Lower leg skin (tissue), 4 donors: ENCODE measurements around the gene GOLGA6C. TPM values are rescaled to one million over a fixed set of nuclear protein-coding genes. Genes with fewer than 3 reads are reported as not detected.

Source experiments
- DNase-seq, 2 donors: peaks; one replicate each; pipeline ENCODE4 v3.0.0-alpha.2; 2019; ENCODE audit warnings: low spot score in 2 of 2
- H3K4me3 ChIP-seq: fragments of 200-600 bp; sonication (generic); 2 replicates; pipeline ENCODE4 v1.5.1; 2017; ENCODE audit warnings: mild to moderate bottlenecking, low read depth; ENCODE audit not compliant: poor library complexity, severe bottlenecking
- CTCF ChIP-seq, 3 donors: fragments of 450-650 bp; IDR thresholded peaks; one replicate each; pipeline ENCODE4 v1.5.1; 2016; ENCODE audit warnings: antibody characterized with exemption in 3 of 3, mild to moderate bottlenecking in 3 of 3, moderate library complexity in 2 of 3
- POLR2A ChIP-seq, 2 donors: fragments of 450-650 bp; IDR thresholded peaks; one replicate each; pipeline ENCODE4 v1.6.1; 2016 to 2017; ENCODE audit warnings: antibody characterized with exemption in 2 of 2, mild to moderate bottlenecking in 1 of 2, moderate library complexity in 1 of 2
- WGBS, 2 donors: methylation state at CpG; one replicate each; pipeline ENCODE4 v1.1.5; 2018; 5-methylcytosine and 5-hydroxymethylcytosine counted together
- intact Hi-C: fragments of 100-400 bp; cut with DNase I; formaldehyde crosslinking; loops from one replicate; pipeline ENCODE4 v1.15.0; 2023; ENCODE audit warnings: low total_unique reads
- total RNA-seq, 4 donors: library from RNA; depleted of rRNA; stranded (reverse); fragments of >200 nt; gene quantifications; one replicate each; pipeline ENCODE4 v1.1.0, GENCODE V29; 2016

The GOLGA6C gene
- total RNA-seq, 4 donors from 2014 or later = 0.69 TPM; not detected in 2

DNA sequence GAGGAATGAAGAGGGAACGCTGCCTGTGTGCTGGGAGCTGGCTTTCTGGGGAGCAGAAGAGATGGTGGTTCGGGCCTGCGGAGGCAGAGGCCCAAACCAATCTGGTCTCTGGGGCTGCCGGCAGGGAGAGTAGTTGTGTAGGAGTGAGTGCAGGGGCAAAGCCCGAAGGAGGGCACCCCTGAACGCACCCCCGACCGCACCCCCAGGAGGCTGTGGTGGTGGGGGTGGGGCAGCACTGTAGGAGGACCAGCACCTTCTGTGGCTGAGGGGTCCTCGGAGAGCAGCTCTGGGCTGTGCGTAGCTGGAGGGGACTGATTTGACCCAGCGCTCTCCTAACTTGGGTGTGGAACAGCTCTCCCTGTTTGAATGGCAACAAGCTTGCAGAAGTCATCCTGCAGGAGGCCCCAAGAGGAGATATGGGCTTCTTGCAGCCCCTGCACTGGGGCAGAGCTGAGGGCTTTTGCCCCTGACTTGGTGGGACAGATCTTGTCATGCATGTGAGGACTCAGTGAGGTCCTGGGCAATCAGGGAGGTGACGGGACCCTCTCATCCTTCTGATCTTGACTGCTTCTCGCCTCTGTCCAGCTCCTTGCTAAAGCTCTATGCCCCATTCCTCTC is 30.4 kb upstream of the GOLGA6C start:
- H3K4me3 ChIP-seq = no peak overlapping the region
- 87 to 88% methylated on average over 13 of the region's 13 CpGs for WGBS, 2 donors
- no peak for DNase-seq
- TF ChIP-seq POLR2A (IDR thresholded peaks at IDR 0.05) (no peak), CTCF (IDR thresholded peaks at IDR 0.05) (no peak)
- intact Hi-C loops = no loop called here

DNA sequence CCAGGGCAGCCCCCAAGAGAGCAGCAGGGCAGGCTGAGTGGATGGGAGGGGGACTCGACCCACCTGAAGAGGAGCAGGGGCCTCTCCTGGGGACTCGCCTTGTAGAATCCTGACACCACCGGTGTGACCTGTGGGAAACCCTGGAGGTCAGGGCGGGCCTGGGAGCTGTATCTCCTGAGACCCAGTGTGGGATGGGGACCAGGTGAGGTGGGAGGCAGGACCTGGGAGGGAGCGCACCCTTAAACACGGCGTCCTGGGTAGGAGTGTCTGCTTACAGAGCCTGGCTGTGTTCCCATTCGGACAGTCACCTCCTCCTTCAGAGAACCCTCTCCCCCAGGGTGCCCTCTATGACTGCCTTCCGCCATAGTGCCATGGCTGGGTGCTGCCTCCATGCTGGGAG is 29.3 kb upstream of the GOLGA6C start:
- DNase-seq = no peak
- intact Hi-C loops = no loop called here
- no peak for TF ChIP-seq POLR2A (IDR thresholded peaks at IDR 0.05)
- no peak for TF ChIP-seq CTCF (IDR thresholded peaks at IDR 0.05)
- 81 to 86% methylated on average over 9 of the region's 9 CpGs for WGBS, 2 donors
- no peak overlapping the region for H3K4me3 ChIP-seq

GRCh38 chr15:75229191-75230015 is 28.7 kb upstream of the GOLGA6C start:
- WGBS, 2 donors = 85 to 88% methylated on average over 17 to 18 of the region's 21 CpGs

GRCh38 chr15:75230016-75230343 is 28.2 kb upstream of the GOLGA6C start:
- intact Hi-C loops = no loop called here
- no peak for DNase-seq
- WGBS, 2 donors = 77 to 83% methylated on average over 2 of the region's 2 CpGs
- TF ChIP-seq CTCF (IDR thresholded peaks at IDR 0.05) = no peak
- H3K4me3 ChIP-seq = no peak overlapping the region

More at GRCh38 chr15:75229191-75230015, 28.7 kb upstream of the GOLGA6C start:
- H3K4me3 ChIP-seq = no peak overlapping the region
- intact Hi-C loops = no loop called here
- TF ChIP-seq CTCF (IDR thresholded peaks at IDR 0.05) (no peak), POLR2A (IDR thresholded peaks at IDR 0.05) (no peak)
- DNase-seq = no peak

GRCh38 chr15:75230551-75231371 is 27.4 kb upstream of the GOLGA6C start:
- 71 to 77% methylated on average over 16 of the region's 16 CpGs for WGBS, 2 donors
- no peak for TF ChIP-seq POLR2A (IDR thresholded peaks at IDR 0.05)
- TF ChIP-seq CTCF (IDR thresholded peaks at IDR 0.05) = no peak
- intact Hi-C loops = no loop called here
- no peak for DNase-seq
- H3K4me3 ChIP-seq = no peak overlapping the region
